Chondrocyte (in vitro differentiated cells): ENCODE data around the gene CCDC80. TPM values are rescaled to one million over a fixed set of nuclear protein-coding genes. Genes with fewer than 3 reads are reported as not detected.

Experiments used
- DNase-seq: peaks from one replicate; pipeline ENCODE4 v3.0.0; 2021; ENCODE audit warnings: mixed read lengths, low spot score
- H3K27ac Mint-ChIP-seq: one replicate; pipeline ENCODE4 v1.8.0; 2021; ENCODE audit warnings: mild to moderate bottlenecking, moderate library complexity, mixed read lengths; ENCODE audit not compliant: unreplicated experiment
- H3K27me3 Mint-ChIP-seq: 2 replicates; pipeline ENCODE4 v1.8.0; 2021; ENCODE audit warnings: low read depth, mixed read lengths
- H3K36me3 Mint-ChIP-seq: 2 replicates; pipeline ENCODE4 v1.8.0; 2021; ENCODE audit warnings: low read depth, mixed read lengths
- H3K4me1 Mint-ChIP-seq: 2 replicates; pipeline ENCODE4 v1.8.0; 2021; ENCODE audit warnings: low read depth, mild to moderate bottlenecking, mixed read lengths
- H3K4me3 Mint-ChIP-seq: one replicate; pipeline ENCODE4 v1.8.0; 2021; ENCODE audit warnings: mild to moderate bottlenecking, moderate library complexity, mixed read lengths; ENCODE audit not compliant: unreplicated experiment
- H3K9me3 Mint-ChIP-seq: 2 replicates; pipeline ENCODE4 v1.8.0; 2021; ENCODE audit warnings: low read depth, mixed read lengths
- CTCF ChIP-seq: fragments of 200-600 bp; sonication (generic); IDR thresholded peaks from 2 replicates; pipeline ENCODE4 v1.5.0; 2021; ENCODE audit warnings: antibody characterized with exemption, mild to moderate bottlenecking, moderate library complexity
- total RNA-seq: library from RNA; stranded (reverse); gene quantifications from 3 replicates; pipeline ENCODE4 v1.2.1, GENCODE V29; 2021

CCDC80 gene
- total RNA-seq, 1 donor from 2014 or later = 1,574 TPM

GRCh38 chr3:112627419-112627818 lies 13.5 kb downstream of the CCDC80 start:
- Mint-ChIP-seq H3K27ac (peak overlapping the region; percentile 42), H3K4me1 (peaks cover 76% of the 10 kb centered on the region), H3K9me3 (no peaks in the 10 kb centered on the region), H3K36me3 (peaks cover 39% of the 10 kb centered on the region), H3K27me3 (no peaks in the 10 kb centered on the region), H3K4me3 (no peak overlapping the region)
- no peak for DNase-seq
- no peak for TF ChIP-seq CTCF

GRCh38 chr3:112623717-112624116 lies 17.2 kb downstream of the CCDC80 start:
- H3K27me3 Mint-ChIP-seq = no peaks in the 10 kb centered on the region
- no peak for TF ChIP-seq CTCF
- H3K36me3 Mint-ChIP-seq = peaks cover 40% of the 10 kb centered on the region
- H3K4me3 Mint-ChIP-seq = no peak overlapping the region
- H3K27ac Mint-ChIP-seq = peak overlapping the region; percentile 28
- peaks cover 53% of the 10 kb centered on the region for H3K4me1 Mint-ChIP-seq
- no peak for DNase-seq
- no peaks in the 10 kb centered on the region for H3K9me3 Mint-ChIP-seq

- peaks cover 37% of the 10 kb centered on the region for H3K36me3 Mint-ChIP-seq
- no peaks in the 10 kb centered on the region for H3K9me3 Mint-ChIP-seq
- TF ChIP-seq CTCF = no peak
- H3K4me3 Mint-ChIP-seq = no peak overlapping the region
- no peak for DNase-seq
- H3K27me3 Mint-ChIP-seq = no peaks in the 10 kb centered on the region
- H3K27ac Mint-ChIP-seq = peak overlapping the region; percentile 23
- peaks cover 50% of the 10 kb centered on the region for H3K4me1 Mint-ChIP-seq
Measured at GRCh38 chr3:112623213-112623612, 17.7 kb downstream of the CCDC80 start.

- Mint-ChIP-seq H3K4me1 (peaks cover 32% of the 10 kb centered on the region), H3K27ac (peak overlapping the region; percentile 66), H3K27me3 (no peaks in the 10 kb centered on the region), H3K4me3 (no peak overlapping the region), H3K9me3 (no peaks in the 10 kb centered on the region), H3K36me3 (peaks cover 51% of the 10 kb centered on the region)
- no peak for TF ChIP-seq CTCF
- DNase-seq = no peak
Measured at GRCh38 chr3:112619295-112619694, 21.6 kb downstream of the CCDC80 start.

GRCh38 chr3:112617285-112617684 lies 23.7 kb downstream of the CCDC80 start:
- H3K27ac Mint-ChIP-seq = no peak overlapping the region
- H3K27me3 Mint-ChIP-seq = no peaks in the 10 kb centered on the region
- DNase-seq = no peak
- H3K4me1 Mint-ChIP-seq = peaks cover 26% of the 10 kb centered on the region
- H3K9me3 Mint-ChIP-seq = no peaks in the 10 kb centered on the region
- no peak overlapping the region for H3K4me3 Mint-ChIP-seq
- no peak for TF ChIP-seq CTCF
- peaks cover 48% of the 10 kb centered on the region for H3K36me3 Mint-ChIP-seq
